Smooth muscle cell of the coronary artery (primary cell): ENCODE results near the gene RICTOR. TPM values are rescaled to one million over a fixed set of nuclear protein-coding genes. Genes with fewer than 3 reads are reported as not detected.

Source experiments
- total RNA-seq: library from RNA; depleted of rRNA; stranded (reverse); fragments of >200 nt; gene quantifications from 2 replicates; pipeline ENCODE4 v1.2.3, GENCODE V29; 2014; ENCODE audit warnings: low replicate concordance

RICTOR gene, protein sequence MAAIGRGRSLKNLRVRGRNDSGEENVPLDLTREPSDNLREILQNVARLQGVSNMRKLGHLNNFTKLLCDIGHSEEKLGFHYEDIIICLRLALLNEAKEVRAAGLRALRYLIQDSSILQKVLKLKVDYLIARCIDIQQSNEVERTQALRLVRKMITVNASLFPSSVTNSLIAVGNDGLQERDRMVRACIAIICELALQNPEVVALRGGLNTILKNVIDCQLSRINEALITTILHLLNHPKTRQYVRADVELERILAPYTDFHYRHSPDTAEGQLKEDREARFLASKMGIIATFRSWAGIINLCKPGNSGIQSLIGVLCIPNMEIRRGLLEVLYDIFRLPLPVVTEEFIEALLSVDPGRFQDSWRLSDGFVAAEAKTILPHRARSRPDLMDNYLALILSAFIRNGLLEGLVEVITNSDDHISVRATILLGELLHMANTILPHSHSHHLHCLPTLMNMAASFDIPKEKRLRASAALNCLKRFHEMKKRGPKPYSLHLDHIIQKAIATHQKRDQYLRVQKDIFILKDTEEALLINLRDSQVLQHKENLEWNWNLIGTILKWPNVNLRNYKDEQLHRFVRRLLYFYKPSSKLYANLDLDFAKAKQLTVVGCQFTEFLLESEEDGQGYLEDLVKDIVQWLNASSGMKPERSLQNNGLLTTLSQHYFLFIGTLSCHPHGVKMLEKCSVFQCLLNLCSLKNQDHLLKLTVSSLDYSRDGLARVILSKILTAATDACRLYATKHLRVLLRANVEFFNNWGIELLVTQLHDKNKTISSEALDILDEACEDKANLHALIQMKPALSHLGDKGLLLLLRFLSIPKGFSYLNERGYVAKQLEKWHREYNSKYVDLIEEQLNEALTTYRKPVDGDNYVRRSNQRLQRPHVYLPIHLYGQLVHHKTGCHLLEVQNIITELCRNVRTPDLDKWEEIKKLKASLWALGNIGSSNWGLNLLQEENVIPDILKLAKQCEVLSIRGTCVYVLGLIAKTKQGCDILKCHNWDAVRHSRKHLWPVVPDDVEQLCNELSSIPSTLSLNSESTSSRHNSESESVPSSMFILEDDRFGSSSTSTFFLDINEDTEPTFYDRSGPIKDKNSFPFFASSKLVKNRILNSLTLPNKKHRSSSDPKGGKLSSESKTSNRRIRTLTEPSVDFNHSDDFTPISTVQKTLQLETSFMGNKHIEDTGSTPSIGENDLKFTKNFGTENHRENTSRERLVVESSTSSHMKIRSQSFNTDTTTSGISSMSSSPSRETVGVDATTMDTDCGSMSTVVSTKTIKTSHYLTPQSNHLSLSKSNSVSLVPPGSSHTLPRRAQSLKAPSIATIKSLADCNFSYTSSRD (N-terminal part only)
- total RNA-seq = 15.1 and 16.8 TPM in 2 replicates

GRCh38 chr5:39074017-39074814 lies at the start of gene RICTOR:
TSS of gene RICTOR (minus strand) at chr5:39074399. CDS start at chr5:39074377, 22 bp downstream.

Other genes starting within 250 kb of the RICTOR start
- gene OSMR, start 228.4 kb downstream of the RICTOR start, total RNA-seq = 35.7 and 58.7 TPM in 2 replicates
- gene FYB1, start 145.2 kb upstream of the RICTOR start, total RNA-seq = not detected in 2 replicates